Activated naive CD8-positive, alpha-beta T cell treated with anti-CD3 and anti-CD28 coated beads, Interleukin-2, amount 50 U/mL, for 16 hours (primary cell): ENCODE measurements around the gene NFATC3.
"Not testable (repeated sequence)": the region's sequence is repeated elsewhere in the genome, so short reads cannot be mapped to it uniquely, and the experiment has no call there.

Experiments
- DNase-seq: peaks from one replicate; pipeline ENCODE4 v3.0.0-alpha.2; 2020; ENCODE audit warnings: low read depth, low spot score

Gene NFATC3

GRCh38 chr16:68088130-68088972 lies 3.2 kb downstream of the NFATC3 start:
- no peak for DNase-seq

DNA sequence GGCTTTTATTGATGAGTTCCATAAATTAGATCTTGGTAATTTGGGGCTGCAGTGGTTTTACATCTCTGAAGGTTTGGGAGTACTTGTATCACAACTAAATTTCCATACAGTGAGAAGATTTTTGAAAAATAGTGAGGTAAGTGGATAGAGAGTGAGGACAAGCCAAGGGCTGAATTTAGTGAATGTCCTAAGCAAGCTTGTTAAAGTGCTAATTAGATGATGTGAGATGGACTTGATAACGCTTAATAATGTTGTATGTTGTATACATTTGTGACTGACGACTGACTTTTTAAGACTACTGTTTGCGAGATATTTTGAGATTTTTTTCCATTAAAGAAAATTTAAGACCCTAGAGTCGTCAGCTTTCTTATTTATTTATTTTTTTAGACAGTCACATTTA lies 3.9 kb downstream of the NFATC3 start:
- no peak for DNase-seq

DNA sequence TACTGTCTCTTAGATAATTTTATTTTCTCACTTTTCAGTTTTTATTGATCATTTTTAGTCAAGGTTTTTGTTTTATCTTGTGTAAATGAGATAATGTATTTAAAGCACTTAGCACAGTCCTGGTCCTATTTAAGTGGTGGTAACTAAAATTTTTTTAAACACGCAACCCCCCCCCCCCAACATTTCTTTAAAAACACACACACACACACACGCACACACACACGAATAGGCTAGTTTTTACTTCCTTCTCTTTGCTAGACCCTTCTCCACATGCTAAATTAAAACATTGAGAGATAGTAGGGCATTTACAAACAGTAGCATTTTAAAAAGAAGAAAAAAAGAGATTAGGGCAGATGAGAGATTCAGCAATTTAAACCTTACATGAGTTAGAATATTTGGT lies 5.0 kb downstream of the NFATC3 start:
- DNase-seq, result no peak

GRCh38 chr16:68090533-68090932 lies 5.4 kb downstream of the NFATC3 start:
- DNase-seq, result no peak

GRCh38 chr16:68091380-68092261 lies 6.5 kb downstream of the NFATC3 start:
- no peak for DNase-seq

GRCh38 chr16:68092275-68092674 lies 7.1 kb downstream of the NFATC3 start:
- DNase-seq, result not testable (repeated sequence)

DNA sequence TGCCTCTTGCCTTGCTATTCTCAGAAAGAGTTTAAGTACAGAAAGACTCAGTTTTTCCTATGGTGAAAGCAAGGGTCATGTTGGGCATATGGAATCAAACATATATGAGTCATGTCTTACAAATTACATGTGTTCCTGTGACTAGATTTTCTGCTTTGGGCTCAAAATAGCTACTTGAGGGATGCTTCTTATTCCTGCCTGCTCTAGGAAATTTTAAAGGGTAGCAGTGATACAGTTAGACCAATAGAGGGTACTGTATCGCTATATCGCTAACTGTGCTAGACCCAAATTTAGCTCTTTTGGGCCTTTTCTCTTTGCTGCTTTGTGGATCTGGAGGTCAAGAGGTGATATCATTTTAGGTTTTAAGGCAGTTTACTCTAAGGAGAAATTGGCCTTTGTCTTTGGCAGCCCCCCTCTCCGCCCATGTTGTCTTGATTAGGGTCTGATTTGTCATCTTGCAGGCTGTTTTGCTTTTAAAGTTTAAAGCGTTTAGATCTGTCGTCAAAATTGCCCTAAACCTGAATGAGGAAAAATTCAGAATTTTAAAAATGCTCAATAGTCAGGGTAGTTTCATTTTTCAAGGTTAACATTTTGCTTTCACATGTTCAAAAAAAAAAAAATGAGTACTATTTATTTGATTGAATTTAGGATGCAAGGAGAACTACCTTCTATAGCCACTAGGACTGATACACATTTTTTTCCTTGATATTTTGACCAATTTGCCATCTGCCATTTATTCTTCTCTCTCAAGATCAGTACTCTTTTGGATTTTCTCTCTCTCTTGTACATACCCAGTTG lies 8.8 kb downstream of the NFATC3 start:
- no peak for DNase-seq

- DNase-seq, result no peak
Observed at GRCh38 chr16:68094614-68094934, 9.4 kb downstream of the NFATC3 start.

GRCh38 chr16:68096491-68096890 lies 11.3 kb downstream of the NFATC3 start:
- no peak for DNase-seq

- no peak for DNase-seq
Observed at GRCh38 chr16:68097088-68097487, 11.9 kb downstream of the NFATC3 start.

DNA sequence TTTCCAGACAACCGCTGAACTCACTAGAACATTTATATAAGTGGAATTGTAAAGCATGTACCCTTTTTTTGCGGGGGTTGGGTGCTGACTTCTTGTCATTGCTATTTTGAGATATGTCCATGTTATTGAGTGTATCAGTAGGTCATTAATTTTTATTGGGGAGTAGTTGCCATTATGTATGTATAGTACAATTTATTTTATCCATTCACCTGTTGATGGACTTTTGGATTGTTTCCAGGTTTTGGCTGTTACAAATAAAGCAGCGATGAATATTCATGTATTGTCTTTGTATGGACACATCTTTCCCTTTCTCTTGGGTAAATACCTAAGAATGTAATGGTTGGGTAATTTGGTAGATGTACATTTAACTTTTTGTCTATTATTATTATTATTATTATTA lies 12.7 kb downstream of the NFATC3 start:
- no peak for DNase-seq

- DNase-seq, result no peak
Observed at GRCh38 chr16:68100488-68100887, 15.3 kb downstream of the NFATC3 start.

- DNase-seq, result no peak
Observed at GRCh38 chr16:68105611-68106010, 20.4 kb downstream of the NFATC3 start.

DNA sequence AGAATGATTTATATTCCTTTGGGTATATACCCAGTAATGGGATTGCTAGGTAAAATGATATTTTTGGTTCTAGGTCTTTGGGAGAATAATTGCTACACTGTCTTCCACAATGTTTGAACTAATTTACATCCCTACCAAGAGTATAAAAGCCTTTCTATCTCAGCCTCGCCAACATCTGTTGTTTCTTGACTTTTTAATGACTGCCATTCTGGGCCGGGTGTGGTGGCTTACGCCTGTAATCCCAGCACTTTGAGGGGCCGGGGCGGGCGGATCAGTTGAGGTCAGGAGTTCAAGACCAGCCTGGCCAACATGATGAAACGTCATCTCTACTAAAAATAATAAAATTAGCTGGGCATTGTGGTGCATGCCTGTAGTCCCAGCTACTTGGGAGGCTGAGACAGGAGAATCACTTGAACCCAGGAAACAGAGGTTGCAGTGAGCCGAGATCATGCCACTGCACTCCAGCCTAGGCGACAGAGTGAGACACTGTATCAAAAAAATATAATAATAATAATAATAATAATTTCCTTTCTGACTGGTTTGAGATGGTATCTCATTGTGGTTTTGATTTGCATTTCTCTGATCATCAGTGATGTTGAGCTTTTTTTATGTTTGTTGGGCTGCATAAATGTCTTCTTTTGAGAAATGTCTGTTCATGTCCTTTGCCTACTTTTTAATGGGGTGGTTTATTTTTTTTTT lies 22.2 kb downstream of the NFATC3 start:
- not testable (repeated sequence) for DNase-seq

DNA sequence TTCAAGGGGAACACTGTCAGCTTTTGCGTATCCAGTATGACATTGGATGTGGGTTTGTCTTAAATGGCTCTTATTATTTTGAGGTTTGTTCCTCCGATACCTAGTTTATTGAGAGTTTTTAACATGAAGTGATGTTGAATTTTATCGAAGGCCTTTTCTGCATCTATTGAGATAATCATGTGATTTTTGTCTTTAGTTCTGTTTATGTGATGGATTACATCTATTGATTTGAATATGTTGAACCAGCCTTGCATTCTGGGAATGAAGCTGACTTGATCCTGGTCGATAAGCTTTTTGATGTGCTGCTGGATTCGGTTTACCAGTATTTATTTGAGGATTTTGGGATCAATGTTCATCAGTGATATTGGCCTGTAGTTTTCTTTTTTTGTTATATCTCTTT lies 24.0 kb downstream of the NFATC3 start:
- DNase-seq, result not testable (repeated sequence)

DNA sequence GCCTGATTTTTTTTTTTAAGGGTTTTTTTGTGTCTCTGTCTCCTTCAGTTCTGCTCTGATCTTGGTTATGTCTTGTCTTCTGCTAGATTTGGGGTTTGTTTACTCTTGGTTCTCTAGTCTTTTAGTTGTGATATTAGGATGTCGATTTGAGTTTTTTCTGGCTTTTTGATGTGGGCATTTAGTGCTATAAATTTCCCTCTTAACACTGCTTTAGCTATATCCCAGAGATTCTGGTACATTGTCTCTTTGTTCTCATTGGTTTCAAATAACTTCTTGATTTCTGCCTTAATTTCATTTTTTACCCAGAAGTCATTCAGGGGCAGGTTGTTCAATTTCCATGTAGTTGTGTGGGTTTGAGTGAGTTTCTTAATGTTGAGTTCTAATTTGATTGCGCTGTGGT lies 25.4 kb downstream of the NFATC3 start:
- DNase-seq, result not testable (repeated sequence)

- no peak for DNase-seq
Observed at GRCh38 chr16:68111379-68111778, 26.2 kb downstream of the NFATC3 start.

DNA sequence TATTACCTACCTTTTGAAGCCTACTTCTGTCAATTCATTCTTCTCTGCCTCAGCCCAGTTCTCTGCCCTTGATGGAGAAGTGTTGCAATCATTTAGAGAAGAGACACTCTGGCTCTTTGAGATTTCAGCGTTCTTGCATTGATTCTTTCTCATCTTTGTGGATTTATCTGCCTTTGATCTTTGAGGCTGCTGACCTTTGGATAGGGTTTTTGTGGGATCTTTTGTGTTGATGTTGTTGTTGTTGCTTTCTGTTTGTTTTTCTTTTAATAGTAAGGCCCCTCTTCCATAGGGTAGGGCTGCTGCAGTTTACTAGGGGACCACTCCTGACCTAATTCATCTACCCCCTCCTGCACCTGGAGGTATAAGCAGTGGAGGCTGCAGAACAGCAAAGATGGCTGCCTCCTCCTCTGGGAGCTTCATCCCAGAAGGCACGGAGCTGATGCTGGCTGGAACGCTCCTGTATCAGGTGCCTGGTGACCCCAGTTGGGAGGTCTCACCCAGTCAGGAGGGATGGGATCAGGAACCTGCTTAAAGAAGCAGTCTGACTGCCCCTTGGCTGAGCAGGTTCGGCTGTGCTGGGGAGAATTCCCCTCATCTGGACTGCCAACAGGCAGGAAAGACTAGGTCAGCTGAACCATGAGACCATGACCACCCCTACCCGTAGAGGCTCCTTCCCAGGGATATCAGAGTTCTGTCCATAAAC lies 28.0 kb downstream of the NFATC3 start:
- DNase-seq, result no peak

- no peak for DNase-seq
Observed at GRCh38 chr16:68113765-68114240, 28.6 kb downstream of the NFATC3 start.

DNA sequence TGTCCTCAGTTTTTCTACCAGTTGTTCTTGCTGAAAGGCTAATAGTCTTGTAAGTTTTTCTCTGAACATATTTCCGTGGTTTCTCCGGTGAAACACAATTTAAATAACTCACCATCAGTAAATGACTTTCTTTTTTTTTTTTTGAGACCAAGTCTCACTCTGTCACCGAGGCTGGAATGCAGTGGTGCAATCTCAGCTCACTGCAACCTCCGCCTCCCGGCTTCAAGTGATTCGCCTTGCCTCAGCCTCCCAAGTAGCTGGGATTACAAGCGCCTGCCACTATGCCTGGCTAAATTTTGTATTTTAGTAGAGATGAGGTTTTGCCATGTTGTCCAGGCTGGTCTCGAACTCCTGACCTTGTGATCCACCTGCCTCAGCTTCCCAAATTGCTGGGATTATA lies 29.8 kb downstream of the NFATC3 start:
- not testable (repeated sequence) for DNase-seq

DNA sequence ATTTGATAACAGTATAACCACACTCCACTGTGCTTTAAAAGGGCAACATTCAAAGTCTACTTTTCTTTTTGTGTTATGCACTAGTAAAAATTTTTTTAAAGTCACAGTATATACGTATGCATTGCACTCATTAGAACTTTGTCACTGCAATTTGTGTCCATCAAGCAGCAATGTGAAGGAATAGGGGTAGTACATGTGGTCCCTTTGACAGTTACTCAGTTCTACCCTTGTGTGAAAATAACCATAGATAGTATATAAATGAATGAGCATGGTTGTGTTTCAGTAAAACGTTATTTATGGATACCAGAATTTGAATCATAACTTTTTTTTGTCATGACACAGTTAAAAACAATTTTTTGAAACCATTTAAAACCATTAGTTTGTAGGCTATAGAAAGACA lies 30.7 kb downstream of the NFATC3 start:
- DNase-seq, result no peak
